Osteoblast (primary cell): ENCODE results near the gene TRABD. TPM values are rescaled to one million over a fixed set of nuclear protein-coding genes. Genes with fewer than 3 reads are reported as not detected.

Source experiments
- DNase-seq: peaks from one replicate; pipeline ENCODE4 v3.0.0; 2011; ENCODE audit warnings: low spot score, mixed read lengths; ENCODE audit not compliant: insufficient read length; ENCODE audit errors: missing footprints
- H2AFZ ChIP-seq: 2 replicates; pipeline ENCODE4 v1.6.0; 2011; ENCODE audit warnings: mild to moderate bottlenecking, low read length
- H3K27ac ChIP-seq: 2 replicates; pipeline ENCODE4 v1.5.1; 2011; ENCODE audit warnings: mild to moderate bottlenecking, low read depth, low read length, moderate library complexity
- H3K27me3 ChIP-seq: 2 replicates; pipeline ENCODE4 v1.6.0; 2012; ENCODE audit warnings: mild to moderate bottlenecking, control low read depth, inconsistent platforms, low read length, moderate library complexity; ENCODE audit not compliant: insufficient read depth
- H3K36me3 ChIP-seq: 2 replicates; pipeline ENCODE4 v1.5.1; 2011; ENCODE audit warnings: mild to moderate bottlenecking, low read length, control low read depth, moderate library complexity; ENCODE audit not compliant: insufficient read depth
- H3K4me1 ChIP-seq: 2 replicates; pipeline ENCODE4 v1.5.1; 2011; ENCODE audit warnings: mild to moderate bottlenecking, low read length, control low read depth, moderate library complexity; ENCODE audit not compliant: insufficient read depth
- H3K4me2 ChIP-seq: 2 replicates; pipeline ENCODE4 v1.6.0; 2011; ENCODE audit warnings: mild to moderate bottlenecking, low read length; ENCODE audit not compliant: insufficient read depth
- H3K4me3 ChIP-seq: fragments of 200-600 bp; sonication (generic); 3 replicates; pipeline ENCODE4 v1.5.1; 2012; ENCODE audit warnings: mild to moderate bottlenecking, low read length, inconsistent platforms; ENCODE audit not compliant: insufficient read depth
- H3K79me2 ChIP-seq: 2 replicates; pipeline ENCODE4 v1.6.0; 2012; ENCODE audit warnings: mild to moderate bottlenecking, low read length, control low read depth, inconsistent platforms; ENCODE audit not compliant: insufficient read depth
- H3K9me3 ChIP-seq: 2 replicates; pipeline ENCODE4 v1.5.1; 2011; ENCODE audit warnings: low read depth, low read length, control low read depth
- H4K20me1 ChIP-seq: 2 replicates; pipeline ENCODE4 v1.6.0; 2012; ENCODE audit warnings: mild to moderate bottlenecking, low read length, control low read depth; ENCODE audit not compliant: insufficient read depth
- total RNA-seq: library from RNA; depleted of rRNA; stranded (reverse); fragments of >200 nt; gene quantifications from 2 replicates; pipeline ENCODE4 v1.2.3, GENCODE V29; 2012
- TF ChIP-seq, protein P1 (sequence below): IDR thresholded peaks from 2 replicates; pipeline ENCODE4 v1.5.1; 2011; ENCODE audit warnings: mild to moderate bottlenecking, low read depth, low read length, moderate library complexity; ENCODE audit errors: extremely low read depth

Gene TRABD
- total RNA-seq, 1 donor = 13.8 TPM

DNA sequence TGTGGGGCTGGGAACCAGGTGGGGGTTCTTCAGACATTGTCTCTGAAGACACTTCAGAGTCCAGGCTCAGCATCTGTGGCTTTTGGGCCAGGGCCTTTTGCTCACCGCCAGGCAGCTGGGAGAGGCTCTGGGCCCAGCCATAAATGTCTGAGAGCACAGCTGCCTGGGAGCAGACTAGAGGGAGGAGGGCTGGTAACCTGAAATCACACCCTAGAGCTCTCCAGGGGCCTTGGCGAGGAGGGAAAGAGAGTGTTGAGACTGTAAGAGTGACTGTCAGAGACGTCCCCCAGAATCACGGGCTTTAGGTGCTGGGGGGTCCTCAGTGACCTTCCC lies 4.1 kb downstream of the TRABD start:
- H2AFZ ChIP-seq = no peak overlapping the region
- H3K4me3 ChIP-seq = peak overlapping the region; percentile 63
- no peak for DNase-seq

DNA sequence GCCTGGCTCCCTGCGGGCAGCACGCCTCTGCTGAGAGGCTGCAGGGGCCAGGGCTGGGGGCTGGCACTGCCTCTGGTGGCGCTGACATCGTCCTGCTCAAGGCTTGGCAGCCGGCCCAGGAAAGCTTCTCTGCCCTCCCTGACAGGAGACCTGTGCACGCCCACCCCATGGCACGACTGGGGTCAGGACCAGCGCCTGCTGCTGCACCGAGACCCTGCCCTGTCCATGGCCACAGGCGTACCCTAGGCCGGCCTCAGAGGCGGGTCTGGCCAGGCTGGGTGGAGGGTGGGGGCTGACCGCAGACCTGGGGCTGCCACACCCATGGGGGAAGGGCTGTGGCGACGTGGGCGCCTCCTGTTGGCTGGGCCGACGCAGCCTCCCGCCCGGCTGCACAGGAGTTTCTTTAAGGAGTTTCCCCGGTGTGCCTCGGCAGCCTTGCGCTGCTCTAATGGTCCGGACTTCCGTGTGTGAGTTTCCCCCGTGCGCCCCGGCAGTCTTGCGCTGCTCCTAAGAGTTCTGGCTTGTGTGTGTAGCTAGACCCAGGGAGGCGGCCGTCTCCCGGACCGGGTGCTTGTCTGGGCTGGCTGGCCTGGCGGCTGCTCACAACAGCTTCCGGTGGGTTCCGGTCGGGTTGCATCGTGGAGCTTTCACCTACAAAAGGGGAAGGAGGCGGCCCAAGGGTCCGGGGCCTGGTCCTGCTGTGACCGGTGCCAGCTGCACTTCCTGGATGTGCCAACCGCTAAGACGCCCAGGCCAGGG lies 4.6 kb downstream of the TRABD start:
- Histone ChIP-seq H3K4me3 (peak overlapping the region; percentile 63), H3K27ac (no peak overlapping the region), H2AFZ (peak overlapping the region; percentile 56), H3K79me2 (peaks cover 69% of the 10 kb centered on the region), H3K36me3 (peaks cover 22% of the 10 kb centered on the region), H3K4me1 (peaks cover 14% of the 10 kb centered on the region), H3K9me3 (no peaks in the 10 kb centered on the region), H4K20me1 (peaks cover 30% of the 10 kb centered on the region), H3K27me3 (no peaks in the 10 kb centered on the region), H3K4me2 (peak overlapping the region; percentile 64)
- TF ChIP-seq, protein P1, sequence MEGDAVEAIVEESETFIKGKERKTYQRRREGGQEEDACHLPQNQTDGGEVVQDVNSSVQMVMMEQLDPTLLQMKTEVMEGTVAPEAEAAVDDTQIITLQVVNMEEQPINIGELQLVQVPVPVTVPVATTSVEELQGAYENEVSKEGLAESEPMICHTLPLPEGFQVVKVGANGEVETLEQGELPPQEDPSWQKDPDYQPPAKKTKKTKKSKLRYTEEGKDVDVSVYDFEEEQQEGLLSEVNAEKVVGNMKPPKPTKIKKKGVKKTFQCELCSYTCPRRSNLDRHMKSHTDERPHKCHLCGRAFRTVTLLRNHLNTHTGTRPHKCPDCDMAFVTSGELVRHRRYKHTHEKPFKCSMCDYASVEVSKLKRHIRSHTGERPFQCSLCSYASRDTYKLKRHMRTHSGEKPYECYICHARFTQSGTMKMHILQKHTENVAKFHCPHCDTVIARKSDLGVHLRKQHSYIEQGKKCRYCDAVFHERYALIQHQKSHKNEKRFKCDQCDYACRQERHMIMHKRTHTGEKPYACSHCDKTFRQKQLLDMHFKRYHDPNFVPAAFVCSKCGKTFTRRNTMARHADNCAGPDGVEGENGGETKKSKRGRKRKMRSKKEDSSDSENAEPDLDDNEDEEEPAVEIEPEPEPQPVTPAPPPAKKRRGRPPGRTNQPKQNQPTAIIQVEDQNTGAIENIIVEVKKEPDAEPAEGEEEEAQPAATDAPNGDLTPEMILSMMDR = peak; percentile 24
- DNase-seq = peak; percentile 96

More for the DNA sequence above, 4.1 kb downstream of the TRABD start:
- H3K4me1 ChIP-seq = peaks cover 14% of the 10 kb centered on the region
- H3K36me3 ChIP-seq = peaks cover 19% of the 10 kb centered on the region
- peaks cover 30% of the 10 kb centered on the region for H4K20me1 ChIP-seq
- no peak overlapping the region for H3K27ac ChIP-seq
- no peaks in the 10 kb centered on the region for H3K9me3 ChIP-seq
- TF ChIP-seq, protein P1 = no peak
- peaks cover 69% of the 10 kb centered on the region for H3K79me2 ChIP-seq
- H3K27me3 ChIP-seq = no peaks in the 10 kb centered on the region
- peak overlapping the region; percentile 64 for H3K4me2 ChIP-seq

DNA sequence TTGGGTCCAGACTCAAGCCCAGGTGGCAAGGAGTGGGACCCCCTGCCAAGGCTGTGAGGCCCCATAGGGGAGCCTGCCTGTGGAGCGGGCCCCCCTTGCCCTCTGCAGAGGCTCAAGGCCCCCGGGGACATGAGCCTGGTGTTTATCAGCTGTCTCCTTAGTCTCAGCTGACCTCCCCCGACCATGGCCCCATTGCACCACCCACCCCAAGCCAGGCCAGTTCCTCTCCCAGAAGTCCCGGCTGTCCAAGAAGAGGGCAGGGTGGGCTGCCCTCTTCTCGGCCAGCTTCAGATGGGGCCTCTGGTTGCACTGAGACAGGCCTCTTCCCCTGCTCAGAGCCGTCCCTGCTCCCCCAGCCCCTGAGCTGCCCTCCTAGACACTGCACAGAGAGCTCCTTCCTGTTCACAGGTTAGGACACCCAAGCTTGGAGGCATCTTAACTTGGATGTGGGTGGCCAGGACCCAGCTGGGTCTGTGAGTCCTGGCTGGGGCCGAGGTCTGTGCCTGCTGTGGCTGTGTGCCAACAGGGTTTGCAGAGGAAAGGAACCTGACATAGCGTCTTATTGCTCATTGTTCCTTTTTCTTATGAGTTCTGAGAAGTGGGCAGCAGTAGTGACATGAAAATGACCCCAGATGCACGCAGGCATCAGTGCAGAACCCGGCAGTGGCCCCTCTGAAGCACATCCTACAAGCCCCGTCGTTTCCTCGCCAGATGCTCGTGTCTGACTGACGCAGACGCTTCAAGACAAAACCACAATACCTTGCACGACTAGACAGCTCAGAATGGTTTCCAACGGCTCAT lies 5.4 kb downstream of the TRABD start:
- H3K9me3 ChIP-seq = no peaks in the 10 kb centered on the region
- H3K79me2 ChIP-seq = peaks cover 69% of the 10 kb centered on the region
- H3K27me3 ChIP-seq = no peaks in the 10 kb centered on the region
- DNase-seq = no peak
- H3K4me2 ChIP-seq = no peak overlapping the region
- peak overlapping the region; percentile 63 for H3K4me3 ChIP-seq
- no peak overlapping the region for H3K27ac ChIP-seq
- H2AFZ ChIP-seq = peak overlapping the region; percentile 56
- TF ChIP-seq, protein P1 = no peak
- H4K20me1 ChIP-seq = peaks cover 30% of the 10 kb centered on the region
- peaks cover 22% of the 10 kb centered on the region for H3K36me3 ChIP-seq
- H3K4me1 ChIP-seq = peaks cover 14% of the 10 kb centered on the region
